Tibial nerve (tissue), 4 donors: ENCODE results near the gene TP53AIP1.

Source experiments
- EP300 ChIP-seq, 2 donors: sonication (generic); formaldehyde crosslinking; IDR thresholded peaks; one replicate each; pipeline ENCODE4 v1.6.1; 2017; ENCODE audit warnings: antibody characterized with exemption in 2 of 2, mild to moderate bottlenecking in 1 of 2
- TF ChIP-seq, protein P1 (sequence below), 5 experiments: fragments of 200-600 bp in 3 of 5; fragments of 450-650 bp in 2 of 5; sonication (generic) in 3 of 5; IDR thresholded peaks; one replicate each; pipeline ENCODE4 v1.5.1; 2016 to 2019; ENCODE audit warnings: antibody characterized with exemption in 5 of 5, mild to moderate bottlenecking in 3 of 5, moderate library complexity in 2 of 5

GRCh38 chr11:128920666-128921065 lies 22.0 kb downstream of the TP53AIP1 start:
- TF ChIP-seq, protein P1, sequence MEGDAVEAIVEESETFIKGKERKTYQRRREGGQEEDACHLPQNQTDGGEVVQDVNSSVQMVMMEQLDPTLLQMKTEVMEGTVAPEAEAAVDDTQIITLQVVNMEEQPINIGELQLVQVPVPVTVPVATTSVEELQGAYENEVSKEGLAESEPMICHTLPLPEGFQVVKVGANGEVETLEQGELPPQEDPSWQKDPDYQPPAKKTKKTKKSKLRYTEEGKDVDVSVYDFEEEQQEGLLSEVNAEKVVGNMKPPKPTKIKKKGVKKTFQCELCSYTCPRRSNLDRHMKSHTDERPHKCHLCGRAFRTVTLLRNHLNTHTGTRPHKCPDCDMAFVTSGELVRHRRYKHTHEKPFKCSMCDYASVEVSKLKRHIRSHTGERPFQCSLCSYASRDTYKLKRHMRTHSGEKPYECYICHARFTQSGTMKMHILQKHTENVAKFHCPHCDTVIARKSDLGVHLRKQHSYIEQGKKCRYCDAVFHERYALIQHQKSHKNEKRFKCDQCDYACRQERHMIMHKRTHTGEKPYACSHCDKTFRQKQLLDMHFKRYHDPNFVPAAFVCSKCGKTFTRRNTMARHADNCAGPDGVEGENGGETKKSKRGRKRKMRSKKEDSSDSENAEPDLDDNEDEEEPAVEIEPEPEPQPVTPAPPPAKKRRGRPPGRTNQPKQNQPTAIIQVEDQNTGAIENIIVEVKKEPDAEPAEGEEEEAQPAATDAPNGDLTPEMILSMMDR (IDR thresholded peaks at IDR 0.05): no peak
- TF ChIP-seq EP300 (IDR thresholded peaks at IDR 0.05): no peak
